Activated CD4-positive, alpha-beta T cell treated with anti-CD3 and anti-CD28 coated beads, Interleukin-2, amount 10 ng/mL, durations not matched to agents 7 days and 5 days (primary cell): Measurements from ENCODE around the gene CEACAM19. TPM values are rescaled to one million over a fixed set of nuclear protein-coding genes. Genes with fewer than 3 reads are reported as not detected.
"Not testable (repeated sequence)": the region's sequence is repeated elsewhere in the genome, so short reads cannot be mapped to it uniquely, and the experiment has no call there.

Experiments used
- CTCF ChIA-PET: fragments of 350-600 bp; sonication (Branson Sonifier 250); formaldehyde crosslinking; loops from one replicate; lab custom pipeline; 2021; ENCODE audit warnings: antibody characterized with exemption; lab: Charles Lee
- POLR2A ChIA-PET: fragments of 350-600 bp; sonication (Branson Sonifier 250); formaldehyde crosslinking; loops from one replicate; lab custom pipeline; 2021; ENCODE audit warnings: antibody characterized with exemption; lab: Charles Lee
- DNase-seq: peaks from one replicate; pipeline ENCODE4 v3.0.0-alpha.2; 2020
- H3K27ac Mint-ChIP-seq: one replicate; pipeline ENCODE4 v1.8.0; 2021; ENCODE audit warnings: mild to moderate bottlenecking, moderate library complexity, mixed read lengths
- H3K27me3 Mint-ChIP-seq: one replicate; pipeline ENCODE4 v1.8.0; 2021; ENCODE audit warnings: mixed read lengths
- H3K36me3 Mint-ChIP-seq: one replicate; pipeline ENCODE4 v1.8.0; 2021; ENCODE audit warnings: low read depth, mixed read lengths
- H3K4me1 Mint-ChIP-seq: one replicate; pipeline ENCODE4 v1.8.0; 2021; ENCODE audit warnings: mixed read lengths
- H3K4me3 Mint-ChIP-seq: one replicate; pipeline ENCODE4 v1.8.0; 2021; ENCODE audit warnings: mild to moderate bottlenecking, moderate library complexity, mixed read lengths
- H3K9me3 Mint-ChIP-seq: one replicate; pipeline ENCODE4 v1.8.0; 2021; ENCODE audit warnings: mixed read lengths
- total RNA-seq, 2 experiments: library from RNA; stranded (reverse); gene quantifications; one replicate each; pipeline ENCODE4 v1.2.3, GENCODE V29; 2021

The CEACAM19 gene
- total RNA-seq, 2 experiments from 2014 or later, result 0.23 TPM; not detected in 1

GRCh38 chr19:44698492-44699201 lies 27.4 kb downstream of the CEACAM19 start, which contains the start of gene CEACAM16:
Gene CEACAM16, plus strand, starts transcription at chr19:44699151. Its CDS starts 2,306 bp downstream, at chr19:44701457.
- DNase-seq, result no peak
- H3K4me1 Mint-ChIP-seq, result peaks cover 3% of the 10 kb centered on the region
- no peaks in the 10 kb centered on the region for H3K9me3 Mint-ChIP-seq
- ChIA-PET CTCF (no interaction called here), POLR2A (no interaction called here)
- H3K27ac Mint-ChIP-seq, result no peak within 1 kb of the TSS
- no peaks in the 10 kb centered on the region for H3K36me3 Mint-ChIP-seq
- H3K4me3 Mint-ChIP-seq, result no peak within 1 kb of the TSS
- H3K27me3 Mint-ChIP-seq, result peaks cover 14% of the 10 kb centered on the region

GRCh38 chr19:44700547-44700946 lies 29.3 kb downstream of the CEACAM19 start:
- Mint-ChIP-seq H3K4me1 (no peaks in the 10 kb centered on the region), H3K36me3 (no peaks in the 10 kb centered on the region), H3K9me3 (no peaks in the 10 kb centered on the region), H3K27ac (no peak overlapping the region), H3K4me3 (no peak overlapping the region), H3K27me3 (peaks cover 11% of the 10 kb centered on the region)
- no peak for DNase-seq
- POLR2A ChIA-PET, result no interaction called here
- CTCF ChIA-PET, result interaction anchor here (1.2 kb wide), 1 partner anchor 70 kb away, joined by 3 read pairs; no protein-coding TSS in a partner anchor

- DNase-seq, result no peak
- Mint-ChIP-seq H3K9me3 (no peaks in the 10 kb centered on the region), H3K4me1 (no peaks in the 10 kb centered on the region), H3K27ac (no peak overlapping the region), H3K36me3 (no peaks in the 10 kb centered on the region), H3K27me3 (peaks cover 7% of the 10 kb centered on the region), H3K4me3 (no peak overlapping the region)
- CTCF ChIA-PET, result interaction anchor here (0.6 to 2.1 kb wide), 3 partner anchors 11 to 70 kb away, joined by 3 to 8 read pairs (median 5); no protein-coding TSS in a partner anchor
- POLR2A ChIA-PET, result no interaction called here
Measured at GRCh38 chr19:44701228-44701627, 29.9 kb downstream of the CEACAM19 start.

- Mint-ChIP-seq H3K9me3 (no peaks in the 10 kb centered on the region), H3K4me3 (no peak overlapping the region), H3K27me3 (peaks cover 2% of the 10 kb centered on the region), H3K4me1 (no peaks in the 10 kb centered on the region), H3K36me3 (no peaks in the 10 kb centered on the region), H3K27ac (no peak overlapping the region)
- no peak for DNase-seq
- ChIA-PET CTCF (interaction anchor here (1.1 to 2.1 kb wide), 3 partner anchors 13 to 201 kb away, joined by 3 to 8 read pairs (median 4); no protein-coding TSS in a partner anchor), POLR2A (no interaction called here)
Measured at GRCh38 chr19:44702551-44703176, 31.4 kb downstream of the CEACAM19 start.

GRCh38 chr19:44703336-44704078 lies 32.2 kb downstream of the CEACAM19 start:
- POLR2A ChIA-PET, result no interaction called here
- Mint-ChIP-seq H3K27ac (no peak overlapping the region), H3K4me1 (no peaks in the 10 kb centered on the region), H3K36me3 (no peaks in the 10 kb centered on the region), H3K27me3 (peaks cover 2% of the 10 kb centered on the region), H3K4me3 (no peak overlapping the region), H3K9me3 (no peaks in the 10 kb centered on the region)
- CTCF ChIA-PET, result interaction anchor here (1.9 to 2.1 kb wide), 2 partner anchors 12 to 20 kb away, joined by 4 to 8 read pairs; no protein-coding TSS in a partner anchor
- no peak for DNase-seq

- no peak for DNase-seq
- POLR2A ChIA-PET, result no interaction called here
- CTCF ChIA-PET, result interaction anchor here (1.0 to 3.0 kb wide), 2 partner anchors 14 to 18 kb away, joined by 3 to 11 read pairs; no protein-coding TSS in a partner anchor
- Mint-ChIP-seq H3K27me3 (no peaks in the 10 kb centered on the region), H3K4me1 (no peaks in the 10 kb centered on the region), H3K27ac (no peak overlapping the region), H3K36me3 (no peaks in the 10 kb centered on the region), H3K4me3 (no peak overlapping the region), H3K9me3 (peaks cover 2% of the 10 kb centered on the region)
Measured at GRCh38 chr19:44704982-44705381, 33.7 kb downstream of the CEACAM19 start.

- no peak for DNase-seq
- ChIA-PET POLR2A (no interaction called here), CTCF (interaction anchor here (3.0 kb wide), 1 partner anchor 18 kb away, joined by 11 read pairs; no protein-coding TSS in a partner anchor)
- Mint-ChIP-seq H3K9me3 (peaks cover 2% of the 10 kb centered on the region), H3K36me3 (no peaks in the 10 kb centered on the region), H3K27me3 (no peaks in the 10 kb centered on the region), H3K4me1 (no peaks in the 10 kb centered on the region), H3K4me3 (no peak overlapping the region), H3K27ac (no peak overlapping the region)
Measured at GRCh38 chr19:44705502-44706010, 34.3 kb downstream of the CEACAM19 start.

- Mint-ChIP-seq H3K9me3 (peaks cover 2% of the 10 kb centered on the region), H3K27me3 (no peaks in the 10 kb centered on the region), H3K36me3 (no peaks in the 10 kb centered on the region), H3K4me1 (no peaks in the 10 kb centered on the region), H3K27ac (no peak overlapping the region), H3K4me3 (no peak overlapping the region)
- ChIA-PET CTCF (interaction anchor here (0.6 to 3.0 kb wide), 3 partner anchors 17 to 201 kb away, joined by 3 to 11 read pairs (median 3); no protein-coding TSS in a partner anchor), POLR2A (no interaction called here)
- DNase-seq, result no peak
Measured at GRCh38 chr19:44706506-44707236, 35.4 kb downstream of the CEACAM19 start.

- no peak overlapping the region for H3K4me3 Mint-ChIP-seq
- H3K36me3 Mint-ChIP-seq, result no peaks in the 10 kb centered on the region
- H3K27ac Mint-ChIP-seq, result no peak overlapping the region
- ChIA-PET CTCF (interaction anchor here (0.6 to 2.7 kb wide), 2 partner anchors 16 to 1275 kb away, joined by 3 to 13 read pairs; no protein-coding TSS in a partner anchor), POLR2A (interaction anchor here (0.5 kb wide), 1 partner anchor 1110 kb away, joined by 3 read pairs; no protein-coding TSS in a partner anchor)
- no peak for DNase-seq
- H3K9me3 Mint-ChIP-seq, result peaks cover 2% of the 10 kb centered on the region
- no peaks in the 10 kb centered on the region for H3K4me1 Mint-ChIP-seq
- peaks cover 3% of the 10 kb centered on the region for H3K27me3 Mint-ChIP-seq
Measured at GRCh38 chr19:44707794-44708193, 36.5 kb downstream of the CEACAM19 start.

- ChIA-PET CTCF (interaction anchor here (0.6 to 2.7 kb wide), 5 partner anchors 14 to 62 kb away, joined by 3 to 13 read pairs (median 3); no protein-coding TSS in a partner anchor), POLR2A (interaction anchor here (0.5 kb wide), 1 partner anchor 137 kb away, joined by 3 read pairs; no protein-coding TSS in a partner anchor)
- no peaks in the 10 kb centered on the region for H3K36me3 Mint-ChIP-seq
- H3K4me3 Mint-ChIP-seq, result no peak overlapping the region
- H3K4me1 Mint-ChIP-seq, result no peaks in the 10 kb centered on the region
- H3K27ac Mint-ChIP-seq, result no peak overlapping the region
- no peak for DNase-seq
- H3K27me3 Mint-ChIP-seq, result peaks cover 3% of the 10 kb centered on the region
- H3K9me3 Mint-ChIP-seq, result peaks cover 2% of the 10 kb centered on the region
Measured at GRCh38 chr19:44708940-44709339, 37.7 kb downstream of the CEACAM19 start.

- POLR2A ChIA-PET, result interaction anchor here (0.5 kb wide), 1 partner anchor 136 kb away, joined by 3 read pairs; no protein-coding TSS in a partner anchor
- H3K36me3 Mint-ChIP-seq, H3K4me3 Mint-ChIP-seq, H3K4me1 Mint-ChIP-seq, DNase-seq, H3K27ac Mint-ChIP-seq, H3K27me3 Mint-ChIP-seq, H3K9me3 Mint-ChIP-seq: not testable (repeated sequence)
- CTCF ChIA-PET, result interaction anchor here (0.5 to 2.7 kb wide), 6 partner anchors 14 to 1038 kb away, joined by 3 to 13 read pairs (median 3); no protein-coding TSS in a partner anchor
Measured at GRCh38 chr19:44709434-44710266, 38.4 kb downstream of the CEACAM19 start.
